ENCODE results near the gene CLEC18A.
"Not testable (repeated sequence)": the region's sequence is repeated elsewhere in the genome, so short reads cannot be mapped to it uniquely, and the experiment has no call there.

DNA sequence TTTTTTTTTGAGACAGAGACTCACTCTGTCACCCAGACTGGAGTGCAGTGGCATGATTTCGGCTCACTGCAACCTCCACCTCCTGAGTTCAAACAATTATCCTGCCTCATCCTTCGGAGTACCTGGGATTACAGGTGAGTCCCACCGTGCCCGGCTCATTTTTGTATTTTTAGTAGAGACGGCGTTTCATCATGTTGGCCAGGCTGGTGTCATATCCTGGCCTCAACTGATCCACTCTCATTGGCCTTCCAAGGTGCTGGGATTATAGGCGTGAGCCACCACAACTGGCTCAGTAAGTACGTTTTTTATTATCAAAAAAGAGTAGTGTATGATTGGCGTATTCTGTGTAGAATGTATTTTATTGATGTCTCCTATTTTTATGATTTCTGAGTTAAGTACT, 48.7 kb downstream of the CLEC18A start:
- TF ChIP-seq, protein P1, sequence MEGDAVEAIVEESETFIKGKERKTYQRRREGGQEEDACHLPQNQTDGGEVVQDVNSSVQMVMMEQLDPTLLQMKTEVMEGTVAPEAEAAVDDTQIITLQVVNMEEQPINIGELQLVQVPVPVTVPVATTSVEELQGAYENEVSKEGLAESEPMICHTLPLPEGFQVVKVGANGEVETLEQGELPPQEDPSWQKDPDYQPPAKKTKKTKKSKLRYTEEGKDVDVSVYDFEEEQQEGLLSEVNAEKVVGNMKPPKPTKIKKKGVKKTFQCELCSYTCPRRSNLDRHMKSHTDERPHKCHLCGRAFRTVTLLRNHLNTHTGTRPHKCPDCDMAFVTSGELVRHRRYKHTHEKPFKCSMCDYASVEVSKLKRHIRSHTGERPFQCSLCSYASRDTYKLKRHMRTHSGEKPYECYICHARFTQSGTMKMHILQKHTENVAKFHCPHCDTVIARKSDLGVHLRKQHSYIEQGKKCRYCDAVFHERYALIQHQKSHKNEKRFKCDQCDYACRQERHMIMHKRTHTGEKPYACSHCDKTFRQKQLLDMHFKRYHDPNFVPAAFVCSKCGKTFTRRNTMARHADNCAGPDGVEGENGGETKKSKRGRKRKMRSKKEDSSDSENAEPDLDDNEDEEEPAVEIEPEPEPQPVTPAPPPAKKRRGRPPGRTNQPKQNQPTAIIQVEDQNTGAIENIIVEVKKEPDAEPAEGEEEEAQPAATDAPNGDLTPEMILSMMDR (conservative IDR thresholded peaks at IDR 0.05 in 1 of 2, IDR thresholded peaks at IDR 0.05 in 1 of 2; ENCODE audit: low read depth in 1 of 2, low read length in 2 of 2), result not testable (repeated sequence)
- not testable (repeated sequence) for TF ChIP-seq EZH2 (IDR thresholded peaks at IDR 0.05; ENCODE audit: low read length, missing control alignments)
